ENCODE results near the gene TBL2. TPM values are rescaled to one million over a fixed set of nuclear protein-coding genes. Genes with fewer than 3 reads are reported as not detected.
A peak's percentile ranks its signal among the peaks of the same experiment; 100 is the strongest.

Gene TBL2
- total and polyA plus RNA-seq, 10 of the 15 experiments (the other 5 are each of a cell fraction or from before 2014, with no cell fraction given), result 1.1 to 49.7 (median 26.7) TPM

GRCh38 chr7:73578342-73579128 lies at the start of gene TBL2 (continued):
- TF ChIP-seq, protein P1, sequence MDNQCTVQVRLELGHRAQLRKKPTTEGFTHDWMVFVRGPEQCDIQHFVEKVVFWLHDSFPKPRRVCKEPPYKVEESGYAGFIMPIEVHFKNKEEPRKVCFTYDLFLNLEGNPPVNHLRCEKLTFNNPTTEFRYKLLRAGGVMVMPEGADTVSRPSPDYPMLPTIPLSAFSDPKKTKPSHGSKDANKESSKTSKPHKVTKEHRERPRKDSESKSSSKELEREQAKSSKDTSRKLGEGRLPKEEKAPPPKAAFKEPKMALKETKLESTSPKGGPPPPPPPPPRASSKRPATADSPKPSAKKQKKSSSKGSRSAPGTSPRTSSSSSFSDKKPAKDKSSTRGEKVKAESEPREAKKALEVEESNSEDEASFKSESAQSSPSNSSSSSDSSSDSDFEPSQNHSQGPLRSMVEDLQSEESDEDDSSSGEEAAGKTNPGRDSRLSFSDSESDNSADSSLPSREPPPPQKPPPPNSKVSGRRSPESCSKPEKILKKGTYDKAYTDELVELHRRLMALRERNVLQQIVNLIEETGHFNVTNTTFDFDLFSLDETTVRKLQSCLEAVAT (IDR thresholded peaks at IDR 0.05), result no peak
- TF ChIP-seq, protein P2, sequence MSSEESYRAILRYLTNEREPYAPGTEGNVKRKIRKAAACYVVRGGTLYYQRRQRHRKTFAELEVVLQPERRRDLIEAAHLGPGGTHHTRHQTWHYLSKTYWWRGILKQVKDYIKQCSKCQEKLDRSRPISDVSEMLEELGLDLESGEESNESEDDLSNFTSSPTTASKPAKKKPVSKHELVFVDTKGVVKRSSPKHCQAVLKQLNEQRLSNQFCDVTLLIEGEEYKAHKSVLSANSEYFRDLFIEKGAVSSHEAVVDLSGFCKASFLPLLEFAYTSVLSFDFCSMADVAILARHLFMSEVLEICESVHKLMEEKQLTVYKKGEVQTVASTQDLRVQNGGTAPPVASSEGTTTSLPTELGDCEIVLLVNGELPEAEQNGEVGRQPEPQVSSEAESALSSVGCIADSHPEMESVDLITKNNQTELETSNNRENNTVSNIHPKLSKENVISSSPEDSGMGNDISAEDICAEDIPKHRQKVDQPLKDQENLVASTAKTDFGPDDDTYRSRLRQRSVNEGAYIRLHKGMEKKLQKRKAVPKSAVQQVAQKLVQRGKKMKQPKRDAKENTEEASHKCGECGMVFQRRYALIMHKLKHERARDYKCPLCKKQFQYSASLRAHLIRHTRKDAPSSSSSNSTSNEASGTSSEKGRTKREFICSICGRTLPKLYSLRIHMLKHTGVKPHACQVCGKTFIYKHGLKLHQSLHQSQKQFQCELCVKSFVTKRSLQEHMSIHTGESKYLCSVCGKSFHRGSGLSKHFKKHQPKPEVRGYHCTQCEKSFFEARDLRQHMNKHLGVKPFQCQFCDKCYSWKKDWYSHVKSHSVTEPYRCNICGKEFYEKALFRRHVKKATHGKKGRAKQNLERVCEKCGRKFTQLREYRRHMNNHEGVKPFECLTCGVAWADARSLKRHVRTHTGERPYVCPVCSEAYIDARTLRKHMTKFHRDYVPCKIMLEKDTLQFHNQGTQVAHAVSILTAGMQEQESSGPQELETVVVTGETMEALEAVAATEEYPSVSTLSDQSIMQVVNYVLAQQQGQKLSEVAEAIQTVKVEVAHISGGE (CRISPR knock-in tag; IDR thresholded peaks at IDR 0.05), result no peak
- TF ChIP-seq TCF3 (IDR thresholded peaks at IDR 0.05; ENCODE audit: borderline replicate concordance, insufficient read depth, low read depth, low read length) (no peak), SREBF1 (IDR thresholded peaks at IDR 0.05; ENCODE audit: low read length) (no peak), POLR2AphosphoS5 (IDR thresholded peaks at IDR 0.05; ENCODE audit: low read length) (peak; percentile 96), IKZF2 (IDR thresholded peaks at IDR 0.05) (no peak), NR2F1 (conservative IDR thresholded peaks at IDR 0.05) (peak; percentile 63), HSF1 (IDR thresholded peaks at IDR 0.05; ENCODE audit: low read depth, low read length) (no peak), PAX5 (IDR thresholded peaks at IDR 0.05; ENCODE audit: borderline replicate concordance, low read depth, low read length) (0 out of 2 replicates have a peak, but pooled peaks have one; percentile 16), PML (IDR thresholded peaks at IDR 0.05; ENCODE audit: low read length) (peak; percentile 67; the same call in 1 of the 2 replicates), PKNOX1 (IDR thresholded peaks at IDR 0.05) (no peak; the same call in 1 of the 2 replicates), RAD21 (IDR thresholded peaks at IDR 0.05; ENCODE audit: insufficient read depth, low read depth, low read length) (peak; percentile 23; the same call in 1 of the 2 replicates), RELA (IDR thresholded peaks at IDR 0.05; ENCODE audit: borderline replicate concordance, partially characterized antibody) (peak; percentile 56)
- TF ChIP-seq, protein P3, sequence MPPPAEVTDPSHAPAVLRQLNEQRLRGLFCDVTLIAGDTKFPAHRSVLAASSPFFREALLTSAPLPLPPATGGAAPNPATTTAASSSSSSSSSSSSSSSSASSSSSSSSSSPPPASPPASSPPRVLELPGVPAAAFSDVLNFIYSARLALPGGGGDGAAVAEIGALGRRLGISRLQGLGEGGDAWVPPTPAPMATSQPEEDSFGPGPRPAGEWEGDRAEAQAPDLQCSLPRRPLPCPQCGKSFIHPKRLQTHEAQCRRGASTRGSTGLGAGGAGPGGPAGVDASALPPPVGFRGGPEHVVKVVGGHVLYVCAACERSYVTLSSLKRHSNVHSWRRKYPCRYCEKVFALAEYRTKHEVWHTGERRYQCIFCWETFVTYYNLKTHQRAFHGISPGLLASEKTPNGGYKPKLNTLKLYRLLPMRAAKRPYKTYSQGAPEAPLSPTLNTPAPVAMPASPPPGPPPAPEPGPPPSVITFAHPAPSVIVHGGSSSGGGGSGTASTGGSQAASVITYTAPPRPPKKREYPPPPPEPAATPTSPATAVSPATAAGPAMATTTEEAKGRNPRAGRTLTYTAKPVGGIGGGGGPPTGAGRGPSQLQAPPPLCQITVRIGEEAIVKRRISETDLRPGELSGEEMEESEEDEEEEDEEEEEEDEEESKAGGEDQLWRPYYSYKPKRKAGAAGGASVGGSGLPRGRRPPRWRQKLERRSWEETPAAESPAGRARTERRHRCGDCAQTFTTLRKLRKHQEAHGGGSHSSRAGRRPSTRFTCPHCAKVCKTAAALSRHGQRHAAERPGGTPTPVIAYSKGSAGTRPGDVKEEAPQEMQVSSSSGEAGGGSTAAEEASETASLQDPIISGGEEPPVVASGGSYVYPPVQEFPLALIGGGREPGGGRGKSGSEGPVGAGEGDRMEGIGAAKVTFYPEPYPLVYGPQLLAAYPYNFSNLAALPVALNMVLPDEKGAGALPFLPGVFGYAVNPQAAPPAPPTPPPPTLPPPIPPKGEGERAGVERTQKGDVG (CRISPR knock-in tag; IDR thresholded peaks at IDR 0.05), result no peak
- TF ChIP-seq, protein P4, sequence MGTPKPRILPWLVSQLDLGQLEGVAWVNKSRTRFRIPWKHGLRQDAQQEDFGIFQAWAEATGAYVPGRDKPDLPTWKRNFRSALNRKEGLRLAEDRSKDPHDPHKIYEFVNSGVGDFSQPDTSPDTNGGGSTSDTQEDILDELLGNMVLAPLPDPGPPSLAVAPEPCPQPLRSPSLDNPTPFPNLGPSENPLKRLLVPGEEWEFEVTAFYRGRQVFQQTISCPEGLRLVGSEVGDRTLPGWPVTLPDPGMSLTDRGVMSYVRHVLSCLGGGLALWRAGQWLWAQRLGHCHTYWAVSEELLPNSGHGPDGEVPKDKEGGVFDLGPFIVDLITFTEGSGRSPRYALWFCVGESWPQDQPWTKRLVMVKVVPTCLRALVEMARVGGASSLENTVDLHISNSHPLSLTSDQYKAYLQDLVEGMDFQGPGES (IDR thresholded peaks at IDR 0.05), result no peak

Data from GM12878 (cell line).